A549 (cell line): Measurements from ENCODE around the gene KCNQ1. TPM values are rescaled to one million over a fixed set of nuclear protein-coding genes. Genes with fewer than 3 reads are reported as not detected.

Experiments
- ATAC-seq, 2 experiments: fragments of 200-7000 bp in 1 of 2; fragments of >200 bp in 1 of 2; cut with Nextera tagmentation in 1 of 2; cut with Tn5 transposase in 1 of 2; 3 replicates each; pipeline versions ENCODE4 v1.8.0 to v1.9.1; 2018 to 2020; ENCODE audit warnings: mild to moderate bottlenecking in 1 of 2, moderate library complexity in 1 of 2
- CTCF ChIA-PET: fragments of 300-600 bp; sonication (Branson Sonifier 250); formaldehyde crosslinking; extraction: SDS; loops from one replicate; lab custom pipeline; 2021; ENCODE audit warnings: antibody characterized with exemption, inconsistent platforms; lab: Yijun Ruan, JAX
- POLR2A ChIA-PET: fragments of 350-600 bp; formaldehyde crosslinking; extraction: SDS; loops from one replicate; lab custom pipeline; 2021; ENCODE audit warnings: antibody characterized with exemption, inconsistent platforms; lab: Yijun Ruan, JAX
- DNase-seq, 2 experiments: peaks; one replicate each; pipeline versions ENCODE4 v3.0.0 to v3.0.0-alpha.2; 2011 to 2016; ENCODE audit warnings: low read depth in 1 of 2, low spot score in 1 of 2
- FAIRE-seq: peaks from 2 replicates; lab custom pipeline; 2011; peaks lifted over from hg19 to GRCh38; lab: Jason Lieb, UNC
- H3K27ac ChIP-seq, 2 experiments: fragments of >200 bp; sonication (Bioruptor Twin); formaldehyde crosslinking; 3 replicates each; pipeline ENCODE4 v1.5.1; 2016 to 2017
- H3K4me1 ChIP-seq: fragments of >200 bp; sonication (Bioruptor Twin); formaldehyde crosslinking; 3 replicates; pipeline ENCODE4 v1.6.1; 2016
- H3K4me2 ChIP-seq: fragments of >200 bp; sonication (Bioruptor Twin); formaldehyde crosslinking; 3 replicates; pipeline ENCODE4 v1.6.1; 2016
- H3K4me3 ChIP-seq: fragments of >200 bp; sonication (Bioruptor Twin); formaldehyde crosslinking; 3 replicates; pipeline ENCODE4 v1.5.1; 2016
- H3K9me3 ChIP-seq: fragments of >200 bp; sonication (Bioruptor Twin); formaldehyde crosslinking; 3 replicates; pipeline ENCODE4 v1.6.1; 2016
- BHLHE40 ChIP-seq: IDR thresholded peaks from 2 replicates; pipeline ENCODE4 v1.6.1; 2012; ENCODE audit warnings: low read depth, low read length, inconsistent platforms
- CBX2 ChIP-seq: fragments of 200-600 bp; sonication (generic); IDR thresholded peaks from 2 replicates; pipeline ENCODE4 v1.6.1; 2016; ENCODE audit warnings: low read depth, mild to moderate bottlenecking, borderline replicate concordance
- CHD2 ChIP-seq: fragments of 150-350 bp; IDR thresholded peaks from 2 replicates; pipeline ENCODE4 v1.6.1; 2014; ENCODE audit warnings: low read length; ENCODE audit not compliant: partially characterized antibody
- EHMT2 ChIP-seq: fragments of 200-600 bp; sonication (generic); IDR thresholded peaks from 2 replicates; pipeline ENCODE4 v1.6.1; 2016; ENCODE audit warnings: antibody characterized with exemption, low read depth, mild to moderate bottlenecking, moderate library complexity
- EP300 ChIP-seq, 2 experiments: fragments of >200 bp; sonication (Bioruptor Twin); formaldehyde crosslinking; IDR thresholded peaks; 2 replicates in 1 of 2; 3 replicates in 1 of 2; pipeline ENCODE4 v1.6.1; 2016 to 2017
- FOSB ChIP-seq: fragments of 250-450 bp; sonication (Bioruptor Pico); IDR thresholded peaks from 2 replicates; pipeline ENCODE4 v1.5.0; 2020; ENCODE audit warnings: mild to moderate bottlenecking, moderate library complexity
- FOSL2 ChIP-seq, 2 experiments: fragments of 450-650 bp in 1 of 2; fragments of >200 bp in 1 of 2; sonication (Bioruptor Twin) in 1 of 2; formaldehyde crosslinking; IDR thresholded peaks; 2 replicates each; pipeline versions ENCODE4 v1.5.0 to v1.6.1; 2016 to 2020; ENCODE audit warnings: mild to moderate bottlenecking in 1 of 2, moderate library complexity in 1 of 2
- HDAC2 ChIP-seq: fragments of 200-600 bp; sonication (generic); IDR thresholded peaks from 2 replicates; pipeline ENCODE4 v1.6.1; 2016
- HES2 ChIP-seq: fragments of >200 bp; sonication (Bioruptor Twin); formaldehyde crosslinking; IDR thresholded peaks from 2 replicates; pipeline ENCODE4 v1.6.1; 2016
- HEYL ChIP-seq: fragments of 250-450 bp; sonication (Bioruptor Pico); IDR thresholded peaks from 2 replicates; pipeline ENCODE4 v1.8.0; 2021; ENCODE audit warnings: mild to moderate bottlenecking, moderate library complexity
- HOXB5 ChIP-seq: fragments of 250-450 bp; sonication (Bioruptor Pico); IDR thresholded peaks from 2 replicates; pipeline ENCODE4 v1.5.0; 2020; ENCODE audit warnings: mild to moderate bottlenecking, moderate library complexity
- KDM1A ChIP-seq: fragments of 200-600 bp; sonication (generic); IDR thresholded peaks from 2 replicates; pipeline ENCODE4 v1.6.1; 2016; ENCODE audit warnings: low read depth, mild to moderate bottlenecking
- KDM5A ChIP-seq: fragments of 200-600 bp; sonication (generic); IDR thresholded peaks from 2 replicates; pipeline ENCODE4 v1.6.1; 2016; ENCODE audit warnings: antibody characterized with exemption, mild to moderate bottlenecking
- MAFK ChIP-seq: fragments of 450-650 bp; IDR thresholded peaks from 2 replicates; pipeline ENCODE4 v1.6.1; 2014; ENCODE audit not compliant: partially characterized antibody
- NFE2L2 ChIP-seq: fragments of 150-350 bp; conservative IDR thresholded peaks from 2 replicates; pipeline ENCODE4 v1.6.1; 2014; ENCODE audit warnings: low read length
- NPAS2 ChIP-seq: fragments of 250-450 bp; sonication (Bioruptor Pico); IDR thresholded peaks from 2 replicates; pipeline ENCODE4 v1.8.0; 2022; ENCODE audit warnings: mild to moderate bottlenecking, moderate library complexity, borderline replicate concordance
- NR3C1 ChIP-seq: fragments of >200 bp; sonication (Bioruptor Twin); formaldehyde crosslinking; IDR thresholded peaks from 3 replicates; pipeline ENCODE4 v1.6.1; 2017
- POLR2A ChIP-seq: IDR thresholded peaks from 2 replicates; pipeline ENCODE4 v1.6.1; 2012; ENCODE audit warnings: mild to moderate bottlenecking, low read length
- POLR2AphosphoS2 ChIP-seq: conservative IDR thresholded peaks from 2 replicates; pipeline ENCODE4 v1.6.1; 2012; ENCODE audit warnings: low read length, improper control_type of control experiment, inconsistent platforms
- RAD21 ChIP-seq, 2 experiments: fragments of >200 bp in 1 of 2; sonication (Bioruptor Twin) in 1 of 2; formaldehyde crosslinking in 1 of 2; IDR thresholded peaks in 1 of 2; conservative IDR thresholded peaks in 1 of 2; 2 replicates in 1 of 2; 3 replicates in 1 of 2; pipeline ENCODE4 v1.6.1; 2012 to 2018; ENCODE audit warnings: inconsistent platforms in 1 of 2
- RFX5 ChIP-seq: fragments of 450-650 bp; IDR thresholded peaks from 2 replicates; pipeline ENCODE4 v1.7.1; 2014; ENCODE audit warnings: antibody characterized with exemption, mild to moderate bottlenecking, moderate library complexity
- SMC3 ChIP-seq: fragments of >200 bp; sonication (Bioruptor Twin); formaldehyde crosslinking; IDR thresholded peaks from 3 replicates; pipeline ENCODE4 v1.6.1; 2018; ENCODE audit warnings: inconsistent platforms
- WGBS: methylation state at CpG from one replicate; pipeline ENCODE4 v1.1.6; 2017; ENCODE audit errors: missing lambda C conversion rate; 5-methylcytosine and 5-hydroxymethylcytosine counted together
- polyA plus RNA-seq, 4 experiments: library from polyadenylated mRNA; depleted of rRNA in 3 of 4; stranded (reverse); fragments of >200 nt; fragmentation: RNase III in 1 of 4; extraction: RNeasy Plus Mini Kit Qiagen cat#74134 plus additional on column Dnase treatment in 1 of 4; gene quantifications; 2 replicates in 3 of 4; 3 replicates in 1 of 4; pipeline ENCODE4 v1.2.3, GENCODE V29; 2011 to 2017
- TF ChIP-seq, protein P1 (sequence below): fragments of 250-450 bp; sonication (Bioruptor Pico); IDR thresholded peaks from 2 replicates; pipeline ENCODE4 v1.5.0; 2021; ENCODE audit warnings: mild to moderate bottlenecking, moderate library complexity, borderline replicate concordance
- TF ChIP-seq, protein P2 (sequence below): fragments of 200-600 bp; sonication (generic); IDR thresholded peaks from 2 replicates; pipeline ENCODE4 v1.6.1; 2016; ENCODE audit warnings: antibody characterized with exemption, mild to moderate bottlenecking, moderate library complexity

The KCNQ1 gene
- polyA plus RNA-seq, 2 of the 4 experiments (the other 2 are of a cell fraction) = 0.14 to 0.17 TPM

DNA sequence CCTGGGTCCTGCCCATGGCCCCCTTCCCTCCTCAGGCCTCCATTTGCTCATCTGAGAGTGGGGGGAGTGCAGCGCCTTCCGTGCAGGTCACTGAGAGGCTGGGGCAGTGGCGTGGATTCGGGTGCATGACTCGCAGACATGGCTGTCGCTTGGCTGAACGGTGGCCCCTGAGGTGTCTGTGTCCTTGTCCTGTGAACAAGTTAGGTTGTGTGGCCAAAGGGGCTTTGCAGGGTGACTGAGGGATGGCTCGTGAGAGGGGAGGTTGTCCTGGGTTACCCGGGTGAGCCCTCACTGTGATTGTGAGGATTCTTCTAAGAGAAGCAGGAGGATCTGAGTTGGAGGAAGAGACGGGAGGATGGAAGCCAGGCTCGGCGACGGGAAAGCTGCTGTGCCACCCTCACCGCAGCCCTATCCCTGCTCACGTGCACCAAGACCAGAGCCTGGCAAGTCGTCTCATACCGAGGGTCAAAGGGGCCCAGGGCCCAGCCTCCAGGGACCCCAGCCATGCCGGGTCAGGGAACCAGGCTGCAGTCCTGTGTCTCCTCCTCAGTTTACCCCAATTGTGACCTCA is 79.1 kb downstream of the KCNQ1 start:
- DNase-seq (no peak), ATAC-seq (no peak), FAIRE-seq (no peak)
- TF ChIP-seq RFX5 (no peak), CHD2 (no peak), HOXB5 (no peak), HES2 (no peak), HEYL (CRISPR knock-in tag) (no peak), FOSL2 (IDR thresholded peaks at IDR 0.05) (no peak), FOSL2 (CRISPR knock-in tag; IDR thresholded peaks at IDR 0.05) (no peak)
- TF ChIP-seq, protein P1, sequence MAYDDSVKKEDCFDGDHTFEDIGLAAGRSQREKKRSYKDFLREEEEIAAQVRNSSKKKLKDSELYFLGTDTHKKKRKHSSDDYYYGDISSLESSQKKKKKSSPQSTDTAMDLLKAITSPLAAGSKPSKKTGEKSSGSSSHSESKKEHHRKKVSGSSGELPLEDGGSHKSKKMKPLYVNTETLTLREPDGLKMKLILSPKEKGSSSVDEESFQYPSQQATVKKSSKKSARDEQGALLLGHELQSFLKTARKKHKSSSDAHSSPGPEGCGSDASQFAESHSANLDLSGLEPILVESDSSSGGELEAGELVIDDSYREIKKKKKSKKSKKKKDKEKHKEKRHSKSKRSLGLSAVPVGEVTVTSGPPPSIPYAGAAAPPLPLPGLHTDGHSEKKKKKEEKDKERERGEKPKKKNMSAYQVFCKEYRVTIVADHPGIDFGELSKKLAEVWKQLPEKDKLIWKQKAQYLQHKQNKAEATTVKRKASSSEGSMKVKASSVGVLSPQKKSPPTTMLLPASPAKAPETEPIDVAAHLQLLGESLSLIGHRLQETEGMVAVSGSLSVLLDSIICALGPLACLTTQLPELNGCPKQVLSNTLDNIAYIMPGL = no peak
- WGBS = 68% methylated on average over 18 of the region's 18 CpGs
- H3K9me3 ChIP-seq = no peaks in the 10 kb centered on the region
- ChIA-PET CTCF (interaction anchor here (1.0 to 20.1 kb wide), 6 partner anchors 8 to 365 kb away, joined by 3 to 1059 read pairs (median 14); partner anchors contain the start of gene CDKN1C), POLR2A (no interaction called here)
- no peak overlapping the region for H3K4me3 ChIP-seq
- H3K4me1 ChIP-seq = no peaks in the 10 kb centered on the region
- H3K4me2 ChIP-seq = no peak overlapping the region
- no peak overlapping the region for H3K27ac ChIP-seq

DNA sequence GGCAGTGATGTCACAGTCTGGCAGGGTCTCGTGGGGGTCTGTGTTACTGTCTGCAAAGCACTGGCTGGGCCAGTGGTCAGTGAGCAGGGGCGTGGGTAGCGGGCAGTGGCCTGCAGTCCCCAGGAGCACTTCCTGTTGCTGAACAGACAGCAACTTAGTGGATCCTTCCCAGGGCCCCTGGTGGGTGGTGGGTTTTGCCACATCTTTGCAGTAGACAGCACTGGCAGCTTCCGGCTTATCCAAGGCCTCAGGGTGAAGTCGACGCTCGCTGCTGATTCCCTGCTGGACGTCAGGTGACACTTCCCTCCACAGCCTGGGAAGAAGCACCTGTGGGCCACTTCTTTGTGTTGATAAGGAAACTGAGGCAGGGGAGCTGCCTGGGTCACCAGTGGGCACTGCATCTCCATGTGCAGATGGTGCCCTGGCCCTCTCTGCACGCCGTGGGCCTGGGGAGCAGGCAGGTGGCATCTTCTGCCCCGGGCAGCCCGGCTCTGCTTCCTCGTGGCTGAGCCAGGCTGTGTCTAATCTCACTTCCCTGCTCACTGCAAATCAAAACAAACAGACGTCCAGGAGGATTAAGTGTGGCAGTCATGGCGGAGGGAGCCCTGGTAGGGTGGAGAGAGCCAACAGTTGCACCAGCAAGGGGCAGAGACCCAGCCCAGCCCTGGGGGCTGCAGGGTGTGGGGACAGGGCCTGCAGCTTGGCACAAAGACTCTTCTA is 79.8 kb downstream of the KCNQ1 start:
- Histone ChIP-seq H3K4me1 (no peaks in the 10 kb centered on the region), H3K27ac (no peak overlapping the region), H3K4me3 (no peak overlapping the region), H3K9me3 (no peaks in the 10 kb centered on the region), H3K4me2 (no peak overlapping the region)
- TF ChIP-seq EP300 (IDR thresholded peaks at IDR 0.05) (no peak), NFE2L2 (no peak), BHLHE40 (no peak), POLR2A (no peak), KDM5A (no peak), EHMT2 (no peak), NPAS2 (CRISPR knock-in tag) (no peak), CBX2 (no peak)
- POLR2A ChIA-PET = no interaction called here
- WGBS = 45% methylated on average over 12 of the region's 15 CpGs
- CTCF ChIA-PET = interaction anchor here (1.2 to 20.1 kb wide), 4 partner anchors 88 to 362 kb away, joined by 3 to 1059 read pairs (median 168); partner anchors contain the start of gene CDKN1C
- FAIRE-seq (no peak), DNase-seq (no peak), ATAC-seq (no peak)

- FAIRE-seq (no peak), DNase-seq (no peak), ATAC-seq (no peak)
- H3K4me1 ChIP-seq = no peaks in the 10 kb centered on the region
- no peak overlapping the region for H3K4me3 ChIP-seq
- TF ChIP-seq MAFK (no peak), HES2 (no peak), RAD21 (conservative IDR thresholded peaks at IDR 0.05 in 1 of 2, IDR thresholded peaks at IDR 0.05 in 1 of 2) (no peak), HDAC2 (no peak), NPAS2 (CRISPR knock-in tag) (no peak), BHLHE40 (no peak), KDM1A (no peak), POLR2AphosphoS2 (no peak), NR3C1 (no peak), CHD2 (no peak), SMC3 (no peak), FOSL2 (IDR thresholded peaks at IDR 0.05) (no peak), FOSL2 (CRISPR knock-in tag; IDR thresholded peaks at IDR 0.05) (no peak), FOSB (CRISPR knock-in tag) (no peak)
- TF ChIP-seq, protein P2, sequence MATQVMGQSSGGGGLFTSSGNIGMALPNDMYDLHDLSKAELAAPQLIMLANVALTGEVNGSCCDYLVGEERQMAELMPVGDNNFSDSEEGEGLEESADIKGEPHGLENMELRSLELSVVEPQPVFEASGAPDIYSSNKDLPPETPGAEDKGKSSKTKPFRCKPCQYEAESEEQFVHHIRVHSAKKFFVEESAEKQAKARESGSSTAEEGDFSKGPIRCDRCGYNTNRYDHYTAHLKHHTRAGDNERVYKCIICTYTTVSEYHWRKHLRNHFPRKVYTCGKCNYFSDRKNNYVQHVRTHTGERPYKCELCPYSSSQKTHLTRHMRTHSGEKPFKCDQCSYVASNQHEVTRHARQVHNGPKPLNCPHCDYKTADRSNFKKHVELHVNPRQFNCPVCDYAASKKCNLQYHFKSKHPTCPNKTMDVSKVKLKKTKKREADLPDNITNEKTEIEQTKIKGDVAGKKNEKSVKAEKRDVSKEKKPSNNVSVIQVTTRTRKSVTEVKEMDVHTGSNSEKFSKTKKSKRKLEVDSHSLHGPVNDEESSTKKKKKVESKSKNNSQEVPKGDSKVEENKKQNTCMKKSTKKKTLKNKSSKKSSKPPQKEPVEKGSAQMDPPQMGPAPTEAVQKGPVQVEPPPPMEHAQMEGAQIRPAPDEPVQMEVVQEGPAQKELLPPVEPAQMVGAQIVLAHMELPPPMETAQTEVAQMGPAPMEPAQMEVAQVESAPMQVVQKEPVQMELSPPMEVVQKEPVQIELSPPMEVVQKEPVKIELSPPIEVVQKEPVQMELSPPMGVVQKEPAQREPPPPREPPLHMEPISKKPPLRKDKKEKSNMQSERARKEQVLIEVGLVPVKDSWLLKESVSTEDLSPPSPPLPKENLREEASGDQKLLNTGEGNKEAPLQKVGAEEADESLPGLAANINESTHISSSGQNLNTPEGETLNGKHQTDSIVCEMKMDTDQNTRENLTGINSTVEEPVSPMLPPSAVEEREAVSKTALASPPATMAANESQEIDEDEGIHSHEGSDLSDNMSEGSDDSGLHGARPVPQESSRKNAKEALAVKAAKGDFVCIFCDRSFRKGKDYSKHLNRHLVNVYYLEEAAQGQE = no peak
- H3K27ac ChIP-seq = no peak overlapping the region
- CTCF ChIA-PET = interaction anchor here (1.1 to 20.1 kb wide), 4 partner anchors 102 to 361 kb away, joined by 3 to 1059 read pairs (median 168); partner anchors contain the start of gene CDKN1C
- H3K9me3 ChIP-seq = no peaks in the 10 kb centered on the region
- POLR2A ChIA-PET = no interaction called here
- H3K4me2 ChIP-seq = no peak overlapping the region
- WGBS = 68% methylated on average over 17 of the region's 17 CpGs
Measured at GRCh38 chr11:2525166-2525861, 80.5 kb downstream of the KCNQ1 start.
